GM10266 (cell line): ENCODE data around the gene HAX1.
A peak's percentile ranks its signal among the peaks of the same experiment; 100 is the strongest.
"Not testable (repeated sequence)": the region's sequence is repeated elsewhere in the genome, so short reads cannot be mapped to it uniquely, and the experiment has no call there.

Experiments
- DNase-seq: peaks from one replicate; pipeline ENCODE4 v3.0.0; 2012; ENCODE audit errors: extremely low spot score
- CTCF ChIP-seq: IDR thresholded peaks from 2 replicates; pipeline ENCODE4 v1.5.1; 2012; ENCODE audit warnings: mild to moderate bottlenecking, low read depth; ENCODE audit not compliant: control insufficient read depth, insufficient read depth; ENCODE audit errors: missing control alignments

Gene HAX1

GRCh38 chr1:154260127-154260526, 12.3 kb upstream of the HAX1 start:
- no peak for DNase-seq
- TF ChIP-seq CTCF: no peak

DNA sequence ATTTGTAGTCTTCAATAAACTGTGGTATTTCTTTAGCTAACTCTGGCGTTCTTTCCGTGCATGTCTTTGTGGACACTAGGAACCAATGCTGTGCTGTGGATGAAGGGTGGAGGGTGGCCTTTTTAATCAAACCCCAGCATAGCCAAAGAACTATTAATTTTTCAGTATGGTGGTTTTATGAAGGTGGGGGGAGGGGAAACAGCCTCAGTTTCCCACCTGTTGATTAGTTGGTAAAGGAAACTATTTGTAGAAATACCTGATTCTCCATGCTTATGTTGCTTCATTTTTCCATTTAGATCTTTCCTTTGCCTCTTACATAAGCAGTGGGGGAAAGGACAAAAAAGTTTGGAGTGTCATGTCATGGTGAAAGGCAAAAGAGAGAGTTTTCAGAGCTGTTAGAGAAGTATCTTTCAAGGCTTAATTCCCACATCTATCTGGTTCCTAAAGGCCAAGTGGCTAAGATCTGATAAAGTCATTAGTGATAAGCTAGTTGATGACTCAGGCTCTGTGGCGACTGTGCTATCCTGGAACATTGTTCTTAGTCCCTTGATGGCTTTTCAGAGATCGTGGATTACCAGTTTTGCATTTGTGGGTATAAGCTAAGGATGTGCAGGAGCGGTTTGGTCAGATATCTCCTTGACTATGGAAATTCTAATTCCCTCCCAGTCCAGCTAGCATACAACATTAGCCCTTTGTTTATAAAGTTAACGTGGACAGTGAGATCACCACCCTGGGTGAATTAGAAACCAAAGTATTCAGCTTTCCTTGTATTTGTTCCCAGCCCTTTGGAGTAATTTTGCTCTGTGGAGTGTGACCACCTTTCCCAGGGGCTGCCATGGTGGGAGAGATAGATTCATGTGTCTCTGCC, 8.7 kb upstream of the HAX1 start:
- no peak for TF ChIP-seq CTCF
- no peak for DNase-seq

GRCh38 chr1:154264454-154264853, 8.0 kb upstream of the HAX1 start:
- no peak for DNase-seq
- no peak for TF ChIP-seq CTCF

- DNase-seq: no peak
- TF ChIP-seq CTCF: no peak
Observed at GRCh38 chr1:154265586-154265985, 6.8 kb upstream of the HAX1 start.

DNA sequence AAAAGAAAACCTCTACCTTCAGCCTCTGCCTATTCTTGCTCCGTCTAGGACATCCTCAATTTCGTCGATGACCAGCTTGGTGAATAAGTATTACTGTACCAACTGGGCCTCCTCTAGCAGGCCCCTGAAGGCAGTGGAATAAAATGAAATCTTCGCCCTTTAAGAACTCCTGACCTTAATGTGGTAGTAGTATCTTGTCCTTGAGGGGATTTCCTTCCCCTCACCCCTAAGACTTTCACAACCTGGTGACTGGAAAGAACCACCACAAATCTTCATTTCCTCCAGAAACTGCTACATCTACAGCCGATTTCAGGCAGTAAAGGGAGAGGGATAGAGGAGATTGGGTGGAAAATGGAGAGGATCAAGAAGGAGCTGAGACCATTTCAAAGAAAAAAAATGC, 1.6 kb upstream of the HAX1 start:
- no peak for DNase-seq
- TF ChIP-seq CTCF: no peak

DNA sequence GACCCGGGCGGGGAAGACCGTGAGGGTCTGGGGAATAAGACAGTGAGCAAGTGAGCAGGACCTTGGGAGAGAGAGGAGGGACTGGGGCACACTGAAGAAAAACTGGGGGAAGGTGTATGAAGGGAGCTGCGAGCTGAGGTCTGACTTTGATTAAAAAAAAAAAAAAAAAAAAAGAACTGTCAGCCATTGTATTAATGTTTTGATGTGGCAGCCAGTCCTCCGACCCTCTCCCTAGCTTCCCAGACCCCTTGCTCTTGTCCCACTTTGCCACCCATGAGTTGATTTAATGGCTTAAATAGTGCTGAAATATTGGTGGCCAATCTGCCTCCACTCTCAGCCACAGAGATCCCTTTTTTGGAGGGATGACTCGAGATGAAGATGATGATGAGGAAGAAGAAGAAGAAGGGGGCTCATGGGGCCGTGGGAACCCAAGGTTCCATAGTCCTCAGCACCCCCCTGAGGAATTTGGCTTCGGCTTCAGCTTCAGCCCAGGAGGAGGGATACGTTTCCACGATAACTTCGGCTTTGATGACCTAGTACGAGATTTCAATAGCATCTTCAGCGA, 652 bp downstream of the HAX1 start:
- no peak for TF ChIP-seq CTCF
- DNase-seq: no peak

- no peak for DNase-seq
- TF ChIP-seq CTCF: peak; percentile 45
Observed at GRCh38 chr1:154276797-154277196, 4.4 kb downstream of the HAX1 start.

GRCh38 chr1:154287591-154287990, 15.2 kb downstream of the HAX1 start:
- DNase-seq: not testable (repeated sequence)
